RCC 7860 (cell line): ENCODE measurements around the gene MYO1E.
"Not testable (repeated sequence)": the region's sequence is repeated elsewhere in the genome, so short reads cannot be mapped to it uniquely, and the experiment has no call there.

Source experiments
- DNase-seq: peaks from one replicate; pipeline ENCODE4 v3.0.0-alpha.2; 2015; ENCODE audit warnings: low spot score
- FAIRE-seq: peaks from 2 replicates; lab custom pipeline; 2012; peaks lifted over from hg19 to GRCh38; lab: Jason Lieb, UNC

The MYO1E gene

DNA sequence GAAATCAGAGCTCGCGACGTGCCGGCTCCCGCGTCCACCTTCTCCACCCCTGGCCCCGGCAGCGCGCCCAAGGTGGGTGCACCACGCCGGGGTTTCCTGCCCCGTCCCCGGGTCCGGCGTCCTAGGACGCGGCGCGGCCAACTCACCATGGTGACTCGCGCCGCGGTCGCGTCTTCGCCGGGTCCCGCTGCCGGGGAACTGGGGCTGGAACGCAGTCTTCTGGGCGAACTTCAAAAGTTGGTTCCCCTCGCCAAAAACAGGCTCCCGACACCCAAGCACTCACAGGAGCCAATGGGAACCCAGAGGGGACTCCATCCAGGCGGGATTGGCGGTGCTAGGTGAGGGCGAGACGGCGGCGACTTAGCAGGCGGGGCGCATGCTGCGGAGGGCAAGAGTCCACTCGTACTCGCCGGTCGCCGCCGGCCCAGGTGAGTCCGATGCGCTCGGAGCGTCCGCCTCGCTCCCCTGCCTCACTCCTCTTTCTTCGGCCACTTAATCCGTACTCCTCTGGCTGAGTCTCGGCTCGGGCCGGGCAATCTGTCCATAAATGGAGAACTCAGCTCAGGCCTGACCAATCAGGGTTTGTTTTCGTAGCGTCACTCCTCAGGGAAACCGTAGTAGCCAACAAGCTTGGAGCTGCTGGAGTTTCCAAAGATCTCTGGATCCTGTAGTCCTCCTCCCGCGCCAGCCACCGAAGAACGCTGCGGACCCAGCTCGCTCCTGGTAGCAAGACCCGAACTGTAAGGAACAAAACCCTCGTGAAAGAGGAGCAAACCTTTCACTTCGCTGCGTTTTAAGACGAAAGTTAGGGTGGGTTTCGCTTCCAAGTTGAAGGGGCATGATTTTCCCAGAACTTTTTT, at the start of gene MYO1E:
Gene MYO1E, minus strand, starts transcription at position 520 of the 860 bp plus-strand sequence. Its CDS starts 371 bp downstream, at position 149.
- DNase-seq (peak; percentile 95), FAIRE-seq (peak; percentile 87)

DNA sequence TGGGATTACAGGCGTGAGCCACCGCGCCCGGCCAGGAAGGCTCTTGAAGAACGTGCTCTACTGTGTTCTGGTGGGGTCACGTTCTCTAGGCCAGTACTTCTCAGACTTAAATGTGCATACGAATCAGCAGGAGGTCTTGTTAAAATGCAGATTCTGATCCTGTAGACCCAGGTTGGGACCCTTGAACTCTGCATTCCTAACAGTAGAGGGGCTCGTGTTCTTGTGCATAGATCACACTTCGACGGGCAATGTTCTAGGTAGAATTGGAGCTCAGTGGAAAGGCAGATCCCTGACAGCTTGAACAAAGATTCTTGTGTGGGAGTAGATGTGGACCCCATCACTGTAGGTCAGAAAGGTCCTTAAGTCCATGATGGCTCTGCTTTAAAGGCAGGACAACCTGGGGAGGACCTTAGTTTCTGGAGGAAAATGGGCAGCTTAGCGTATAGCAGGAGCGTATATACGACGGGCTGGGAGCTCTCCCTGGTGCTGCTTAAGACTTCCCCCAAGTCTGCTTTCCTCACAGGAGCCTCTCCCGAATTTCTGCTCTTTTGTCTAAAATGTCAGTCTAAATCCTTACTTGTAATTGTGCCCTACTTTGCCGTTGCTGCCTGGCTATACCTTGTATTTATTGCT, 48.4 kb upstream of the MYO1E start:
- FAIRE-seq: no peak

GRCh38 chr15:59420108-59420507, 47.4 kb upstream of the MYO1E start:
- DNase-seq (no peak), FAIRE-seq (no peak)

More for the DNA sequence above, 48.4 kb upstream of the MYO1E start:
- no peak for DNase-seq

- DNase-seq (no peak), FAIRE-seq (no peak)
Observed at GRCh38 chr15:59419170-59419569, 46.5 kb upstream of the MYO1E start.

DNA sequence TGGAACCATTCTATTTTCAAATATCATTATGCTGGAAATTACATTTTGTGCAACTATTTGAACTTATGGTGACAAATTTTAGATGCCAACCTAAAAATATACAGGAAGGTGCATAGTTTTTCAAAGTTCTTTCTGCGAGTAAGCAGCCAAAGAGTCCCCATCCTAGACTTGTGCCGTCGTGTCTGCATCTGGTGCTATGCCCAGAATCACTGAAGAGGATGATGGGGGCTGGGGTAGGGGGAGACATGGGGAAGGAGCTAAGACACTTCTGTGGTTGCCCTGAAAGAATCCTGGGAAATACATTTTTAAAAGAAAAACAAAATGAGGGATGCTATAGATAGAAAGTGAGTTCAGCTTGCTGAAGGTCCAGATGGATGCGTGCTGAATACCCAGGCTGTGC, 44.1 kb upstream of the MYO1E start:
- FAIRE-seq: no peak
- no peak for DNase-seq

GRCh38 chr15:59413577-59413976, 40.9 kb upstream of the MYO1E start:
- no peak for DNase-seq
- FAIRE-seq: no peak

- DNase-seq (peak; percentile 87), FAIRE-seq (peak; percentile 94)
Observed at GRCh38 chr15:59410391-59410896, 37.8 kb upstream of the MYO1E start.

GRCh38 chr15:59407946-59408345, 35.3 kb upstream of the MYO1E start:
- FAIRE-seq: no peak
- no peak for DNase-seq

DNA sequence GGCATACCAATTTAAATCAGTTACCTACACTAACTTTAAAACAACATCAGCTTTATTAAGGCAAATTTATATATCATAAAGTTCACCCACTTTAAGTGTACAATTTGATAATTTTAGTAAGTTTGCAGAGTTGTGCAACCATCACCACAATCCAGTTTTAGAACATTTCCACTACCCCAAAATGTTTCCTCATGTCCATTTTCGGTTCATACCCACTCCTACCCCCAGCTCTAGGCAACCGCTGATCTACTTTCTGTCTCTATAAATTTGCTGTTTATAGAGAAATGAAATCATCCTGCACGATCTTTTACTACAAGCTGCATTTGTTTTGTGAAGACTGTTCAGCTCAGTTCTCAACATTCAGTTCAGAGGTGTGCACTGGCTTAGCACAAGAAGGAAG, 33.8 kb upstream of the MYO1E start:
- DNase-seq (no peak), FAIRE-seq (no peak)

- no peak for DNase-seq
- FAIRE-seq: no peak
Observed at GRCh38 chr15:59405079-59405478, 32.4 kb upstream of the MYO1E start.

GRCh38 chr15:59401824-59402569, 29.3 kb upstream of the MYO1E start:
- DNase-seq (no peak), FAIRE-seq (no peak)

DNA sequence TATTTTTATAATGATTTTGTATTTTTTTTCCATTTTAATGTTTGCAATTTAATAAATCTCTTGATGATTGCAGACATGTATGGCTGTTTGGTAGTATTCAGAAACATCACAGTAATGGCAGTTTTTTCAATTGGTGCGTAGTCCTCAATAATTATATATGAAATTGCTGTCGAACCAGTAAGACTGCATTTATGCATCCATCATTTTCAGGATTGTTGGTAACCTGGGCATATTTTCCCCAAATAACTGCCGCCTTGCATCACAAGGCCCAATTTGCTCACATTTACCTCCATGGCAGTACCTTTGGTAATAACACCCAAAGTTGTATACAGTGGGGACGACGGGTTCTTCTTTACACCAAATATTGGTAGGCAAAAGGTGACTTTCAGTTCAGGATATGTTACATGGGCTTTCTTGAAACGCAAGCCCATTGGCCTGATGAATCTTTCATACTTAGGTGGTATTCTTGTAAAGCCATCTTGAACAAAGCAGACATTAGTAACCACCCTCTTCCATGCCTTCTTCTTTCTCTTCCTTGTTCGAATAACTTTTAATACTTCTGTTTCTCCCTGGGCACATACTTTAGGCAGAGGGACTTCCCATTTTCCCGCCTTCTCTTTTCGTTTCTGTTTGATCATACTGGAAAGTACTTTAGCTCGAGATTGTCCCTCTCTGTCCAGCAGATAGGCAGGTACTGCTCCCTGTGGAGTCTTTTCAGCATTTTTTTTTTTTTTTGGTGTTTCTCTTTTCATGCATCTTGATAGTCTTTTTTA, 28.6 kb upstream of the MYO1E start:
- not testable (repeated sequence) for DNase-seq

DNA sequence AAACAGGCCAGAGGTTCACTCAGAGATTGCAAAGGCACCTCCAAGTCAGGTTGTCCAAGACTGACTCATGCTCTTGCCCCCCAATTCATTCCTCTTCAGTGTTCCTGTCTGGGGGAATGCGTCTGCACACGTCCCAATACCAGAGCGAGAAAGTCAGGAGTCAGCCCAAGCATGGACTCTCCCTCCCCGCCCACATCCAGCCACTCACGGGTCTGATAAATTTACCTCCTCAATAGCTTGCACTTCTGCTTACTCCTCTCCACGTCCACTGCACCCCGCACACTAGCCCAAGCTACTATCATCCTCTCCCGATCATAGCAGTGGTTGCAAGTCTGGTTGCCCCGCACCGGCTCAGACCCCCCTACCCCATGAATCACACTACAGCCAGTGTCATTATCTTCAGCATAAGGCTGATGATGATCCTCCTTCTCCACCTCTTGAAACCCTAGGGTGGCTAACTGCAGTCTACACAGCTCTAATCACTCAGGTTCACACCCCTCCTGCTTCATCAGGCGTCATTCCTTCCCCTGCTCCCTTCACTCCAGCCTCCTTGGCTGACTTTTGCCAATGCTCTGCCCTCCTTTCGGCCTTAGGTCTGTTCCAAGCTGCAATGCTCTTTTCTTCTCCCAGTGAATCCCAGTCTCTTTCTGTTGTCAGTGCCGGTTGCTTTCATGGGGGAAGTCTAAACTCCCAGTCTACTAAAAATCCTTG, 27.6 kb upstream of the MYO1E start:
- no peak for FAIRE-seq

More for the DNA sequence above, 28.6 kb upstream of the MYO1E start:
- FAIRE-seq: not testable (repeated sequence)

DNA sequence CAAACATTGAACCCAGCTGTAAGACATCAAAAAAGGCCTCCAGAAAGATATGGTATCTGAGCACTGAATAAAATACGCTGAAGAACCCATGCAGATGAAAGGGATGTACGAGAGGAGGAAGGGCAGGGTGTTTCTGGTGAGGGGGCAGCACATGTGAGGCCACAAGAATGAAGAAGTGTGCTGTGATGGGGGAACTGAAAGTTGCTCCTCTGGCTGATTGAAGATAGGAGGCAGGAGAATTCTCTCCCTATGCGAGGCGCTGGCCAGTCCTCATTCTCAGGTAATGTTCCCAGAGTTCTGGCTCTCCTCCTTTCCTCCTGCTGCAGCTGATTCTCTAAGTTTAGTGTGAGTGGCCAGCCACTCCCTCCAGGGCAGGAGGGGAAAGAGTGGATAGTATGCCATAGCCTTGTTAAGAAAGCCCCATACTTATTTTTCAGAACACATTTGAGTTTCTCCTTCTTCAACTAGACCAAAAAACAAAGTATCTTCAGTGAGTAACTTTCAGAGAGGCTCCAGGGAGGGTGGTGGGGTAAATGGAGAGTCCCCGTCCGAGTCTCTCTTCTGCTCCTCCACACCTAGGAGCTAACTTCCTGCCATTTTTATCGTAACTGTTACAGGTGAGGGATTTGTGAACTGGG, 26.9 kb upstream of the MYO1E start:
- DNase-seq (no peak), FAIRE-seq (no peak)

More for the DNA sequence above, 27.6 kb upstream of the MYO1E start:
- DNase-seq: no peak

GRCh38 chr15:59398220-59398619, 25.5 kb upstream of the MYO1E start:
- DNase-seq (no peak), FAIRE-seq (no peak)

DNA sequence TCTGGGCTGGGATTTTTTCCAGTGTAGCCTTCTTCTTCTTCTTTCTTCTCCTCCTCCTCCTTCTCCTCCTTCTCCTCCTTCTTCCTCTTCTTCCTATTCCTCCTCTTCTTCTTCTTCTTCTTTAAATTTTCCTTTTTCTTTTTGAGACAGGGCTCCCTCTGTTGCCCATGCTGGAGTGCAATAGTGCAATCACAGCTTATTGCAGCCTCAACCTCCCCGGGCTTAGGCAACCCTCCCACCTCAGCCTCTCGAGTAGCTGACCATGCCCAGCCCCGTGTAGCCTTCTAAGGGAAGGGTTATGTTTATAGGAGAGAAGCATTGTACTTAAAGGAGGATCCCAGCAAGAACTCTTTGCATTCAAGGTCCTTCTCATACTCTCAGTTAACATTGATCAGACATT, 24.0 kb upstream of the MYO1E start:
- FAIRE-seq (no peak), DNase-seq (no peak)

DNA sequence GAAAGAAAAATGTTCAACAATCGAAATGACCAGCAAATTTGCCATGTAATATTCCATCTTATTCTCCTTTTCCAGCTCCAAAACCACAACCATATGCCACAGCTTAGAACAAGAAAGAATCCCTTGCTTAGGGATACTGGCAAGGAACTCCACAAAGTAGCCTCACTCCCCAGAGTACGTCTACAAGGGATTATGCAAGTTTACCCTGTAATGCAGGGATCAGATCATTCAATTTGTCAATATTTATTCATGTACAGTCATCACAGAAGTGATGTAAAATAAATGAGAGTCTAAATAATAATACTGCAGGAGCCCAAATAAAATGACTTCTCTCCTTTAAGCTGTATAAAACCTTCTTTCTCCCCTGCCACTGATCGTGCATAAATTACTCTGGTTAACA, 23.5 kb upstream of the MYO1E start:
- DNase-seq (no peak), FAIRE-seq (no peak)

DNA sequence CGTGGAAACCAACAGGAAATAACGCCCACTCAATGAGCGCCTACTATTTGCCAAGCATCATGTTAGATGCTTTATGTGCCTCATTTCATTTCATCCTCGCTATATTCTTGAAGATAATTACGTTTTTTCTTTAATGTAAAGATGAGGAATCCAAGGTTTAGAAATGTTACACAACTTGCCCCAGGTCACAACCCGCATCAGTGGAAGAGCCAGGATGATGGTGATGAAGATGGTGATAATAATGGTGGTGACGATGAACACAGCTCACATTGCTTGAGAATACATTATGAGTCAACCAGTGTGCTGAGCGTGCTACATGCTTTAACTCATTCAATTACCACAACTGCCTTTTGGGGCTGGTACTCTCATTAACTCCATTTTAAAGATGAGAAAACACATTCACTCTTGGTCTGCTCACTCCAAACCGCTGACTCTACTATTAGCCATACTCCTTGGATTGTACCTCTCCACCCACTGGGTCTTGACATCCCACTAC, 21.5 kb upstream of the MYO1E start:
- DNase-seq (no peak), FAIRE-seq (no peak)

- no peak for DNase-seq
- FAIRE-seq: no peak
Observed at GRCh38 chr15:59392299-59392698, 19.6 kb upstream of the MYO1E start.
